Liver (tissue), 3 donors: ENCODE measurements around the gene OR13C4.

Source experiments
- NR2F2 ChIP-seq: IDR thresholded peaks from 2 replicates; pipeline ENCODE4 v1.6.1; 2016; ENCODE audit warnings: antibody characterized with exemption
- RAD21 ChIP-seq, 2 donors: IDR thresholded peaks; 2 replicates each; pipeline ENCODE4 v1.6.1; 2016; ENCODE audit warnings: antibody characterized with exemption in 2 of 2, mild to moderate bottlenecking in 2 of 2
- TF ChIP-seq, protein P1 (sequence below): fragments of 150-350 bp; IDR thresholded peaks from 2 replicates; pipeline ENCODE4 v1.5.1; 2017; ENCODE audit warnings: improper control_type of control experiment, low read depth, low read length; ENCODE audit not compliant: missing input control
- donor health status: healthy.
- donor health status: healthy.

DNA sequence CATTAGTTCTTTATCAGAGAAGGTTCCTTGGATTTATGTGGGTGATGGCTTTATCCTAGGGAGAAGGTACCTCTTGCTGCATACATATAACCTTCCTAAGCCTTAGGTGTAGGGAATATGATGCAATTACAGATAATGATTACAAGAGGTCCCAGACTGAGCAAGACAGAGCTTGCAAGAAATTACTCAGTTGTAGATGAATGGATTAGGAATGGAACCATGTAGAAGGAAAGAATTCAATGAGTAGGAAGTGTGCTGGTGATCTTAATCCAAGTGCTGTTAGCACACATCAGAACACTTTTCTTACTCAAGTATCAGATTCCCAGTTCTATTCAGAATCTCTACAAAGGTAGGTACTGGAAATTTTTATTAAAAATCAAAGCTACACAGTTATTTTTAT, 20.4 kb downstream of the OR13C4 start:
- TF ChIP-seq, protein P1, sequence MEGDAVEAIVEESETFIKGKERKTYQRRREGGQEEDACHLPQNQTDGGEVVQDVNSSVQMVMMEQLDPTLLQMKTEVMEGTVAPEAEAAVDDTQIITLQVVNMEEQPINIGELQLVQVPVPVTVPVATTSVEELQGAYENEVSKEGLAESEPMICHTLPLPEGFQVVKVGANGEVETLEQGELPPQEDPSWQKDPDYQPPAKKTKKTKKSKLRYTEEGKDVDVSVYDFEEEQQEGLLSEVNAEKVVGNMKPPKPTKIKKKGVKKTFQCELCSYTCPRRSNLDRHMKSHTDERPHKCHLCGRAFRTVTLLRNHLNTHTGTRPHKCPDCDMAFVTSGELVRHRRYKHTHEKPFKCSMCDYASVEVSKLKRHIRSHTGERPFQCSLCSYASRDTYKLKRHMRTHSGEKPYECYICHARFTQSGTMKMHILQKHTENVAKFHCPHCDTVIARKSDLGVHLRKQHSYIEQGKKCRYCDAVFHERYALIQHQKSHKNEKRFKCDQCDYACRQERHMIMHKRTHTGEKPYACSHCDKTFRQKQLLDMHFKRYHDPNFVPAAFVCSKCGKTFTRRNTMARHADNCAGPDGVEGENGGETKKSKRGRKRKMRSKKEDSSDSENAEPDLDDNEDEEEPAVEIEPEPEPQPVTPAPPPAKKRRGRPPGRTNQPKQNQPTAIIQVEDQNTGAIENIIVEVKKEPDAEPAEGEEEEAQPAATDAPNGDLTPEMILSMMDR = no peak
- TF ChIP-seq RAD21 (IDR thresholded peaks at IDR 0.05) (no peak), NR2F2 (no peak)
